Skeletal muscle cell (primary cell): ENCODE data around the gene MED25.

Experiments used
- DNase-seq: peaks from one replicate; pipeline ENCODE4 v3.0.0-alpha.2; 2010; ENCODE audit warnings: low read depth
- H3K4me3 ChIP-seq: 2 replicates; pipeline ENCODE4 v1.5.1; 2011; ENCODE audit warnings: low read depth, mild to moderate bottlenecking, control low read depth, low read length, moderate library complexity

The MED25 gene

DNA sequence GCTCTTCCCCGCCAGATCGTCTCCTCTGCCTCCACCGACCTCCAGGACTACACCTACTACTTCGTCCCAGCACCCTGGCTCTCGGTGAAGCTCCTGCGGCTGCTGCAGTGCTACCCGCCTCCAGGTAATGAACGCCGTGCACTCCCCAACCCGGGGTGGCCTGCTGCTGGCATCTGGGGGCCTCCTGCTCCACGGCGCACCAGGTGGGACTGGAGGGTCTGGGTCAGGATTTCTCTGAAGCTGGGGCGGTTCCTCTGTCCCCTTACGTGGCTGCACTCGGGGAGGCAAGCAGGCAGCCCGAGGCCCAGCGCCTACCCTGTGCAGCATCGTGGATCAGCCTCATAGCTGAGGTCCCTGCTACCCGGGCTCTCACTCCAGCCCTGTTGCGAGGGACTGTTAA is 22.5 kb upstream of the MED25 start:
- DNase-seq = no peak
- no peak overlapping the region for H3K4me3 ChIP-seq

DNA sequence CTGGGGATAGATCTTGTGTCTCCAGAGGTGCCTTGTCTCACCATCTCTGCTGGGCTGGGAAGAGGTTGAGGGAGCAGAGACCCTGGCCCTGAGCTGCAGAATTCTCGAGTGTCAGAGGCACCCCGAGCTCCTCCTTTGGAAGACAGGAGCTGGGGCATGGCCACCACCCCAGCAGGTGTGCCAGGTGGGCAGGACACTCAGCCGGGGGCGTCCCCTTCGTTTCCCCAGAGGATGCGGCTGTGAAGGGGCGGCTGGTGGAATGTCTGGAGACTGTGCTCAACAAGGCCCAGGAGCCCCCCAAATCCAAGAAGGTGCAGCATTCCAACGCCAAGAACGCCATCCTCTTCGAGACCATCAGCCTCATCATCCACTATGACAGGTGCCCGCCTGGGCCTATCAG is 19.5 kb upstream of the MED25 start:
- DNase-seq = no peak
- H3K4me3 ChIP-seq = no peak overlapping the region

DNA sequence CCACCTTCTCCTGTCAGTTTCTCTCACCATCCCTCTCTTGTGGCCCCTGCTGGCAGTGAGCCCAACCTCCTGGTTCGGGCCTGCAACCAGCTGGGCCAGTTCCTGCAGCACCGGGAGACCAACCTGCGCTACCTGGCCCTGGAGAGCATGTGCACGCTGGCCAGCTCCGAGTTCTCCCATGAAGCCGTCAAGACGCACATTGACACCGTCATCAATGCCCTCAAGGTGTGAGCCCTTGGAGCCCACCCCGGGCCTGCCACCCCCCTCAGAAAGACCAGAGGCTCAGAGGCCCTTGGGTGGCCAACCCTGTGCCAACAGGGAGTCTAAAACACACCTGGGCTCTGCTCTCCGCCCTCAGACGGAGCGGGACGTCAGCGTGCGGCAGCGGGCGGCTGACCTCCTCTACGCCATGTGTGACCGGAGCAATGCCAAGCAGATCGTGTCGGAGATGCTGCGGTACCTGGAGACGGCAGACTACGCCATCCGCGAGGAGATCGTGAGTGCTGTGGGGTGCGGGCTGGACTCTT is 18.8 kb upstream of the MED25 start:
- no peak overlapping the region for H3K4me3 ChIP-seq
- no peak for DNase-seq

- no peak for DNase-seq
- no peak overlapping the region for H3K4me3 ChIP-seq
Observed at GRCh38 chr19:49799798-49800376, 18.2 kb upstream of the MED25 start.

GRCh38 chr19:49800771-49801170 is 17.3 kb upstream of the MED25 start:
- H3K4me3 ChIP-seq = no peak overlapping the region
- DNase-seq = no peak

DNA sequence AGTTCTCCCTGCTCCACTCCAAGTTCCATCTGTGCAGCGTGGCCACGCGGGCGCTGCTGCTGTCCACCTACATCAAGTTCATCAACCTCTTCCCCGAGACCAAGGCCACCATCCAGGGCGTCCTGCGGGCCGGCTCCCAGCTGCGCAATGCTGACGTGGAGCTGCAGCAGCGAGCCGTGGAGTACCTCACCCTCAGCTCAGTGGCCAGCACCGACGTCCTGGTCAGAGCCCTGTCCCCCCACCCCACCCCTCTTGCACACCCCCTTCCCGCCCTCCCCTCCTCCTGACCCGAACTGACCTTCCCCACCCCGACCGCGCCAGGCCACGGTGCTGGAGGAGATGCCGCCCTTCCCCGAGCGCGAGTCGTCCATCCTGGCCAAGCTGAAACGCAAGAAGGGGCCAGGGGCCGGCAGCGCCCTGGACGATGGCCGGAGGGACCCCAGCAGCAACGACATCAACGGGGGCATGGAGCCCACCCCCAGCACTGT is 16.6 kb upstream of the MED25 start:
- peak overlapping the region; percentile 6 for H3K4me3 ChIP-seq

GRCh38 chr19:49801966-49802661 is 16.0 kb upstream of the MED25 start:
- peak; percentile 59 for DNase-seq
- H3K4me3 ChIP-seq = peak overlapping the region; percentile 6

More for the DNA sequence above, 16.6 kb upstream of the MED25 start:
- DNase-seq = no peak

DNA sequence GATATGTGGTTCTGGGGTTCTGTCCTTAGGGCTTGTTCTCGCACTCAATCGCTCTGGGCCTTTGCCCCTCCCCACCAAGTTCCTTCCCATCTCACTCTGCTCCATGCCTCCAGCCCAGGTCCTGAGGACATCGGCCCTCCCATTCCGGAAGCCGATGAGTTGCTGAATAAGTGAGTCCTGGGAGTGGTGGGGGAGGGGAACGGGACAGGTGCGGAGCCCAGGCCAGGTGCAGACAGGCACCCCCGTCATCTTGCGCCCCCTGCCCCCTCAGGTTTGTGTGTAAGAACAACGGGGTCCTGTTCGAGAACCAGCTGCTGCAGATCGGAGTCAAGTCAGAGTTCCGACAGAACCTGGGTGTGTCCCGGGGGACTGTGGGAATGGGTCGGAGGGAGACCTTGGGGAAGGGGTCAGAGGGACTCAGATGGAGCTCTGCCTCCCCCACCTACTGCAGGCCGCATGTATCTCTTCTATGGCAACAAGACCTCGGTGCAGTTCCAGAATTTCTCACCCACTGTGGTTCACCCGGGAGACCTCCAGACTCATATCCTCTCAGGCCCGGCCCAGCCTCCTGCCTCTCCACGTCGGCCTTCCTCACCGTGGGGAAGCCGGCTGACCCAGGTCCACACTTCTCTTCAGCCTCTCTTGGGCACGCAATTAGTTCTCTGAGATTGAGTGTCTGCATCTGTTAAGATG is 15.1 kb upstream of the MED25 start:
- no peak for DNase-seq
- no peak overlapping the region for H3K4me3 ChIP-seq

GRCh38 chr19:49803529-49803856 is 14.6 kb upstream of the MED25 start:
- DNase-seq = no peak
- no peak overlapping the region for H3K4me3 ChIP-seq

DNA sequence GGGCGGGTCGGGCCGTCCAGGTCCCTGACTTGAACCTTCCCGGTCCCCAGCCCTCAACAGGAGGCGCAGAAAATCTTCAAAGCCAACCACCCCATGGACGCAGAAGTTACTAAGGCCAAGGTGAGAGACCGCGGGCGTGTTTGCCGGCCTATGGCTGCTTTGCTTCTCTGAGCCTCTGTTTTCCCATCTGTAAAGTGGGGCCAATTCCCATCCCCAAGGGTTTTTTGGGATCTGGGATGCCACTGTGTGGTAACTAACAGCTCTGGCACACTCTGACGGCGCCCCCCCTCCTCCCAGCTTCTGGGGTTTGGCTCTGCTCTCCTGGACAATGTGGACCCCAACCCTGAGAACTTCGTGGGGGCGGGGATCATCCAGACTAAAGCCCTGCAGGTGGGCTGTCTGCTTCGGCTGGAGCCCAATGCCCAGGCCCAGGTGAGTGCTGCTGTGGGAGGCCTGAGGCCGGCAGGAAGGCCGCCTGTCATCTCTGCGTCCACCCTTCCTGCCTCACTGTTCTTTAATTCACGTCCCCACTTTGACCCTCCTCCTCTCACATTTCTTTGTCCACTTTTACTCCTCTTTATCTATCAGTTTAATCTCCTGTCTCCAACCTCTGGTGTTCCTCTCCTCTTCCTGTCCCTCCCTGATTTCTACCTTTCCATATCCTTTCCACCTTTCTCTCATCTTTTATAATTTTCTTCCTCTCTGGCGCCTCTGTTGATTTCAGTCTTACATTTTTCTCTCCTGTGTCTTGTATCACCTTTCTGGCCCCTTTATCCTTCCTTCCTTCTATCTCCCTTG is 12.1 kb upstream of the MED25 start:
- no peak overlapping the region for H3K4me3 ChIP-seq
- DNase-seq = no peak

- no peak for DNase-seq
Observed at GRCh38 chr19:49806620-49806959, 11.5 kb upstream of the MED25 start.

GRCh38 chr19:49807058-49807903 is 10.8 kb upstream of the MED25 start:
- no peak overlapping the region for H3K4me3 ChIP-seq

More at GRCh38 chr19:49806620-49806959, 11.5 kb upstream of the MED25 start:
- no peak overlapping the region for H3K4me3 ChIP-seq

GRCh38 chr19:49807904-49808675 is 10.0 kb upstream of the MED25 start:
- DNase-seq = no peak
- peak overlapping the region; percentile 62 for H3K4me3 ChIP-seq

More at GRCh38 chr19:49807058-49807903, 10.8 kb upstream of the MED25 start:
- no peak for DNase-seq

DNA sequence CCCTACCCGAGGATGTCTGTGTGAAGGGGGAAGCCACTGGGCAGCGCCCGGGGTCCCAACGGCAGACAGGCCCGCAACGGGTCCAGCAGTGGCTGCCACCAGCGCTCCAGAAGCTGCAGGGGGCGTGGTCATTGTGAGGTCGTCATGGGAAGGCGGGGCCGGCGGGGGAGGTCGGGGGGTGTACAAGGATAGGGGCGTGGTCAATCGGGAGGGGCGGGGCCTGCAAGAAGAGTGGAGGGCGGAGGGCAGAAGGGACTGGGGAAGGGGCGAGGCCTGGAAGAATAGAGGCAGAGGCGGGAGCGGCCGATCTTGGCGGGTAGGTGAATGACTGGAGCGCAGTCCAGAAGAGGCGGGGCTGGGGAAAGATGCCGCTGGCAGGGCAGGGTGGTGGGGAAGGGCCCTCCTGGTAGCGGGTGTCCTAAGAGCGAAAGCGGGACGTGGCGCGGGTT is 9.4 kb upstream of the MED25 start:
- peak; percentile 52 for DNase-seq

DNA sequence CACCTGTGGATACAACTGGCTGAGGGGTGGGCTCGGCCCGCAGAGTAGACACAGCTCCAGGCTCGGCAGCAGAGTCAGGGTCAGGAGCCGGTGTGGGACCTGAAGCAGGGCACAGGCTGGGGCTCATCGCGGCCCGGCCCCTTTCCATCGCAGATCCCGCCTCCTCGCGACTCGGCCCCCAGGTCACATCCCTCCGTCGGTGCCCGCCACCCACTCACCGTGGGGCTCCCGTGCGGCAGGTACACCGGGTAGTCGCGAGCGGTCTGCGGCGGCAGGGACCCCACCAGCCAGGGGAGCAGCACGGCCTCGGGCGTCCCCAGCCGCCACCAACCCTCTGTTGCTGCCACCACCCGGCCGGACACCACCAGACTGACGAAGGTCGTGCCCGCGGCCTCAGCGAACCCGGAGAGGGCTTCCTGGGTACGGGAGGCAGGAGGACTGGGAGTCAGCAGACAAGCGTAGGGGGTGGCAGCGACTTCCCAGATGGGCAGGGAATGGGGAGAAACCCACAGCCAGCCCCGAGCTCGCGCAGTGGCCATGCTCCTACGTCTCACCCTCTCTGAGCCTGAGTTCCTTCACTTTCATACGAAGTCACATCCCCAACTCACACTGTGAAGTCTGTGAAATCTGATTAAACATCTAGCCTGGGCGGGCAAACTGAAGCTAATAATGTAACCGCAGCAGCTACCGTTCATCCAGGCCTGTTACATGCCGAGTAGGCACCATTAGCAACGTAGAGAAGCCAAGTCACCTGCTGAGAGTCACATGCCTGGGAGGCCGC is 8.7 kb upstream of the MED25 start:
- peak overlapping the region; percentile 62 for H3K4me3 ChIP-seq
- no peak for DNase-seq

More for the DNA sequence above, 9.4 kb upstream of the MED25 start:
- H3K4me3 ChIP-seq = peak overlapping the region; percentile 62

GRCh38 chr19:49809941-49810389 is 8.1 kb upstream of the MED25 start:
- no peak for DNase-seq
- no peak overlapping the region for H3K4me3 ChIP-seq

DNA sequence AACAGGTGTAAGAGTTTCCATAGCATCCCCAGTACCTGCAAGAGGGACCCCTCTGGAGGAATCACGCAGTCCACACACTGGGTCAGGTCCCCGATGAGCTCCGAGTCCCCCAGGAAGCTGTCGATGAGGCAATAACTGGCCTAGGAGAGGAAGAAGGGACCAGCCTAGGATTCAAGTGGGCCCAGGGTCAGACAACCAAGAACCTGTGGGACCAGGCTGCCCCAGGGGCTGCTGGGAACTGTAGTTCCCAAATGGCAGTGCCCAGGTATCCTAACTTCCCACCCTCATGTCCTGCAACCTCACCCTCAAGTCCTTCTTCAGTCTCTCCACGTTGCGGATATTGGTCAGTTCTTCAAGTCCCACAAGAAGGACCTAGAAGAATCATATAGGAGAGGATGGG is 6.8 kb upstream of the MED25 start:
- DNase-seq = no peak

More for the DNA sequence above, 6.8 kb upstream of the MED25 start:
- H3K4me3 ChIP-seq = no peak overlapping the region
